ENCODE data around the gene CARHSP1.

DNA sequence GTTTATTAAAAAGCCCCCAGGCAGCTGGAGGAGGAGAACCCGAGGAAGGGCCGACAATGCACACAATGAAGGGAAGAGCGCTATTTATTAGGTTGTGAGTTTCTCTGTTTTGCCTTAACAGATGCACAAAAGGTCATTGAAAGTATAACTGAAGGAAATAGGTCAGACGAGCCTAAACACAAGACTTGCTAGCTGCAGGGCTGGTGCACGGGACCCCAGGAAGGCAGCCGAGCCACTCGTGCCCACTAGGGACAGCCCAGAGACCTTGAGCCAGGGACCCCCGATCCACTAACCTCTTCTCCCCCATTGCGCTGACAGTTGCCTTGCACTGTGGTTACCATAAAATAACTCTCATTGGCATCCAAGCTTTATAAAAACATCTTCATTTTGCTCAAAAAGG lies 24.6 kb upstream of the CARHSP1 start:
- TF ChIP-seq POLR2A (IDR thresholded peaks at IDR 0.05; ENCODE audit: low read length) (no peak), GATA1 (IDR thresholded peaks at IDR 0.05; ENCODE audit: low read depth, low read length) (no peak)
